GM19025 (cell line): Measurements from ENCODE around the gene SLC9A4.

Experiments used
- ATAC-seq: cut with Tn5 transposase; IDR thresholded peaks from one replicate; pipeline ENCODE4 v1.9.1; 2021; ENCODE audit warnings: mild to moderate bottlenecking, low read depth, moderate library complexity; ENCODE audit not compliant: unreplicated experiment

The SLC9A4 gene

DNA sequence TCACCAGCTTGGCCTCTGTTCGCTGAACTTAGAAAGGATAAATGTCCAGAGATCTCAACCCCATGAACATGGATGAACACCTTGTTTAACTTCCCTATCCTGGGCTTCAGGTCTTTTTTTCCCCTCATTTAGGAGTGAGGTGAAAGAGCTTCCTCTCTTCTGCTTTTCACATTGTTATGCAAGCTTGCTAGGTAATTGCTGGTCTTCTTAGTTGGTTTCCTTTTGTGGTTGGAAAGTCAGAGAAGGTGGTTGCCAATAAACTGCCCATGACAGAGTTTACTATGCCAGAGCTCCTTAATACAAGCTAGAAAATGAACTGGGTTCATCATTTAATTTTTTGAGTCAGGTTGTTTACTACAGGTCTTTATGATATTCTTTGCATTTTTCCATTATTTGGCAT, 16.6 kb downstream of the SLC9A4 start:
- ATAC-seq = no peak

DNA sequence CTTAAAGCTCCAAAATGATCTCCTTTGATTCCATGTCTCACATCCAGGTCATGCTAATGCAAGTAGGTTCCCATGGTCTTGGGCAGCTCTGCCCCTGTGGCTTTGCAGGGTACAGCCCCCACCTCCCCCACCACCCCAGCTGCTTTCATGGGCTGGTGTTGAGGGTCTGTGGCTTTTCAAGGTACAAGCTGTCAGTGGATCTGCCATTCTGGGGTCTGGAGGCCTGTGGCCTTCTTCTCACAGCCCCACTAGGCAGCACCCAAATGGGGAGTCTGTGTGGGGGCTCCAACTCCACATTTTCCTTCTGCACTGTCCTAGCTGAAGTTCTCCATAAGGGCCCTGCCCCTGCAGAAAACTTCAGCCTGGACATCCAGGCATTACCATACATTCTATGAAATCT, 19.0 kb downstream of the SLC9A4 start:
- no peak for ATAC-seq

- ATAC-seq = no peak
Observed at GRCh38 chr2:102494570-102494969, 21.5 kb downstream of the SLC9A4 start.

- no peak for ATAC-seq
Observed at GRCh38 chr2:102498414-102498813, 25.4 kb downstream of the SLC9A4 start.

GRCh38 chr2:102499558-102499957, 26.5 kb downstream of the SLC9A4 start:
- ATAC-seq = no peak

- no peak for ATAC-seq
Observed at GRCh38 chr2:102502576-102502975, 29.6 kb downstream of the SLC9A4 start.

DNA sequence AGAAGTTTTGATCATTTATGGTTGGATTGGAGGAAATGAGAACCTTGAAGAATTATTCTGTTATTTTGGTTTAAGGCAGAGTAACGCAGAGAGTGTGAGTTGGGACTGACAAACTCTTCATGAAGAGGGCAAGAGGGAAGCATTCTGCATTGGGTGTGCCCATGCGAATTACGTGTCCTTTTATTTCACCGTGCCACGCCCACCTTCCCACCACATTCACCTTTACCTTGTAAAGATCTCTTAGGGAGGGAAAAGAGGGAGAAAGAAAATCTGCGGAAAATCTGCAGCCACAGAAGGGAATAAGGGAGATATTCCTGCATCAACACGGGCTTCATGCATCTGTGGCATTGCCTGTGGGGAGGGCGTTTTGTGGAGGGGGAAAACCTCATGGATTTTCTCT, 31.8 kb downstream of the SLC9A4 start:
- ATAC-seq = no peak

DNA sequence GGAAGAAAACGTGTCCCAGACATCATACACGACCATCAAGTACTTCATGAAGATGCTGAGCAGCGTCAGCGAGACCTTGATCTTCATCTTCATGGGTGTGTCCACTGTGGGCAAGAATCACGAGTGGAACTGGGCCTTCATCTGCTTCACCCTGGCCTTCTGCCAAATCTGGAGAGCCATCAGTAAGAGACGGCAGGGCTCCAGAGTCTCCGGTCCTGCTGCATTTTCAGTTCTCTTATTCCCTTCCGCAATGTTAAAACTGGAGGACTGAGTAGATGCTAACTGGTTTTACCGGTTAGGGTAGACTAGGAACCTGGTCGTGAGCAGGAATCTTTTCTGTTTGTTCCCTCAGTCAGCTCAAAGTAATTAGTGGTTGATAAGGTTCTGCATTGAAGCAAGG, 32.3 kb downstream of the SLC9A4 start:
- no peak for ATAC-seq

DNA sequence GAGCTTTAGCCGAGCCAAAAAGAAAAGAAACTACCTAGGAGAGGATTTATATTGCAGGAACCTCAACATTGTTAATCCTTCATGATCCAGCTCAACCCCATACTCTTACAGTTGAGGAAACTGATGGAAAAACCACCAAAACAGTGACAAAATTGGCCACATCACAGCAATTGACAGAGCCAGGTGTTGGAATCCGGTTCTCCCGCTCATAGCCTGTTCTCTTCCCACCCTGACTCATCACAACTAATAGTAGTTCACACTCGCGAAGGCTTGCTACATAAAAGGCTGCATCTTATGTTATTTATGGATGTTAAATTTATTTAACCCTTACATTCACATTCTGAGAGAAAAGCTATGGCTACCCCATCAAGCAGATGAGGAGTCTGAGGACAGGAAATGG, 33.7 kb downstream of the SLC9A4 start:
- no peak for ATAC-seq

GRCh38 chr2:102508863-102509262, 35.8 kb downstream of the SLC9A4 start:
- ATAC-seq = no peak

DNA sequence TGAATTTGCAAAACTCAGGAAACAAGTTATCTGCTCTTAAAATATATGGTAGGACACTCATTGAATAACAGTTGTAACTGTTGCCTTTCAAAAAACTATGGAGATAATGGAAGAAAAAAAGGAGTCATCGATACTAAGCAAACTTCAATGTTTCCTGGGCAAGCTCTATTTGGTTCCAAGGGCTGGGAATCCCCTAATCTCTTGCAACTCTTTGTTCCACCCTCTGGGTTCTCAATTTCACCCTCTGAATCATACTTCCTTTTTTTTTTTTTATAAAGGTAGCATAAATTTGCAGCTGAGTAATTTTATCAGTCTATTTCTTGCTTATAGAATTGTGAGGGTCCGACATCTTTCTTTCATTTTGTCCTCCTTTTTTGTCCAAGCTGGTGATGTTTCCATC, 36.7 kb downstream of the SLC9A4 start:
- no peak for ATAC-seq

DNA sequence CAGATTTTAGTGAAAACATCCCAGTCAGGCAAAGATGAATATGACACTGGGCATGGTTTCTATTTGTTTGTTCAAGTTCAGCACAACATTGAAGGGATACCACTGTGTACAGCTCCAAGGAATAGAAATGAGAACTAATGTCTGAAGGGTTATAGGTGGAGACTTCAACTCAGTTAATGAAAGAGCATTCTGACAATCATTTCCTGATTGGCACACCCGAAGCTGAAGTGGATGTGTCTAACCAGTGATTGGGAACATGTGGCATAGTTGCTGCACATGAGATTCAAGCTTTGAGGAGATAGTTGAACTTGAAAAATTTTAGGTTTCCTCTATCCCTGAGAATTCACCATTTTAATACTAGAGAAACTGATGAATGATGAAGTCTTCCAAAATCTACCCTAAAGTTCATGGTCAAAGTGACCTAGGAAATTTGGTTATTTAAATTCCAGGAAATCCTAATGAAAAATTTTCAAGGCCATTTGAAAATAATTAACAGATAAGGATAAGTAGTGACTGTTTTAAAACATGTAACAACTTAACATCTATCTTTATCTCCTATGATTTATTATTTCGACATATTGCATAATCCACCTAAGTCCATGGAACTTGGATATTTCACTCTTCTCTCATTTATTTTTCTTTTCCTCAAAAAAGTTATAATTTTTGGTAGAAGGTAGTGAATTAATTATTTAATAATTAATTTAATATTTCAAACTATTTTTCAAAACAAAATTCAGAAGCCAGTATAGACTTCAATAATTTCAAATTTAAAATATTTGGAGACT, 38.0 kb downstream of the SLC9A4 start:
- no peak for ATAC-seq

DNA sequence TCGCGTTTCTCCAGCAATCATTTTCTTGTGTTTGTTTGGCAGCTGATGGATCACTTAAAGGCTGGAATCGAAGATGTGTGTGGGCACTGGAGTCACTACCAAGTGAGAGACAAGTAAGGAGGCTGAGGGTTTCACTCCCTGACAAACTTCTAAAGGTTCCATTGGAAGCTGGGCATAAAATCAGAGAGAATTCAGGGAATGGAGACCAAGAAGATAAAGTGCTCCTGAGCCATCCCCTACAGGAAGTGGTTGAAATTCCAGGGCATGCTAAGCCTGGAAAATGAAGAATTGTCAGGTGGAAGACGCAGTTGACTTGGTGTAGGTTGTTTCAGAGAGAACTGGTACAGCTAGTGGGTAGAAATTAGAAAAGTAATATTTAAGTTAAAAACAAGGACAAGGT, 39.1 kb downstream of the SLC9A4 start:
- ATAC-seq = no peak

DNA sequence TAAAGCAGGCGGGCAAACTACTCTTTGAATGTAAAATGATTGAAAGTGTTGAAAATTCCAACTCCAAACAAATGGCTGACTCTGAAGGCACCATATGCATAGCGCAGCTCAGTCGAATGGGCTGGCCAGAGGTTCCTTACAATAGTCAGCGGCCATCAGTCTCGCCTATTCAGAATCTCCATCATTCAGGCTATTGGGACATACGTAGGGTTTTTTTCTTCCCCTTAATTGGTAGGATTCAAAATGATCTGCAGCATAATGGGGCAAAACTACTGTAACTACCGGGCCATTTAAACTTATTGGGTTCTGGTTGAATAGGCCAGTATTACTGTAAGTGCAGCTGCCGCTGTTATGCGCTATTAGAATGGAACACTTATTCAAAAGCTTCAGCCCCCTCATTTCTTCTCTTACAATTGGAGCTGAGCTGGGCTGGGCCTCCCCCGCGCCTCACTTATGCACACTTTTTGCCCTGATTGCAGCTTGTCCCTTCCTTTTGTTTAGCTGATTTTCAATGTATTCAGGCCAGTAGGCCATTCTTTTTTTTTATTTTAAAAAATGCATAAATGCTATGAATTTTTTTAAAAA, 40.4 kb downstream of the SLC9A4 start:
- ATAC-seq = no peak

- no peak for ATAC-seq
Observed at GRCh38 chr2:102514061-102514785, 41.2 kb downstream of the SLC9A4 start.

DNA sequence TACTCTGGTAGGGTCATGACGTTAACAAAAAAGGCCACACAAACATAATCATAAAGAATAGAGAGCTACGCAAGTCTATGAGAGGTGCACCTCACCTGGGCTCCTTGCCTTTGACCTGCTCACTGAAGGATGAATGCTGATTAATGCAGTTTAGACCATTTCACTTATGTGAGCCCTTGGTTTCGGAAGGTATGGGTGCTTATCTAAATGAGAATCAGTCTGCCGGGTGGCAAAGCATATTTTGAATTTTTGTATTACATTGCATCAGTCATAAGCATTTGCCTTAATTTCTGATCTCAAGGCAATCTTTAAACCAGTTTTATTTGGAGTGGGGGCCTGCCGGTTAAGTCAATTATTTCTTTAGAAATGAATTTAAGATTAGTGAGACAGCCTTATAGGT, 42.8 kb downstream of the SLC9A4 start:
- ATAC-seq = no peak

DNA sequence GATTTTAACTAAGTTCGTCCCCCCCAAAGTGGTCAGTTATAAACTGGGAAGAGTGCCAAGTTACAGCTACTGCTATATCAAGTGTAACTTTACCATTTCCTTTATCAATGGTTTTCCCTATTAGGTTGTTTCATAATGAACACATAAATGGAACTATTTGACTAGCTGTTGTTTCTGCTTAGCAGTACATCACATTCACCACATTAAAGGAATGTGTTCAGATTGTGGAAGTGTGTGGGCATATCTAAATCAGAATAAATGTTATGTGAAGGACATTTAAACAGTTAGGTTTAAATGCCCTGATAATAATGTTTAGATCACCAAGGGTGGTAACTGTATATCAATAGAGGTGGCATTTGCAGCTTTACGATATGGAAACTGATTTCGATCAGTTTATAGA, 45.1 kb downstream of the SLC9A4 start:
- no peak for ATAC-seq

GRCh38 chr2:102520009-102520408, 47.0 kb downstream of the SLC9A4 start:
- ATAC-seq = no peak

DNA sequence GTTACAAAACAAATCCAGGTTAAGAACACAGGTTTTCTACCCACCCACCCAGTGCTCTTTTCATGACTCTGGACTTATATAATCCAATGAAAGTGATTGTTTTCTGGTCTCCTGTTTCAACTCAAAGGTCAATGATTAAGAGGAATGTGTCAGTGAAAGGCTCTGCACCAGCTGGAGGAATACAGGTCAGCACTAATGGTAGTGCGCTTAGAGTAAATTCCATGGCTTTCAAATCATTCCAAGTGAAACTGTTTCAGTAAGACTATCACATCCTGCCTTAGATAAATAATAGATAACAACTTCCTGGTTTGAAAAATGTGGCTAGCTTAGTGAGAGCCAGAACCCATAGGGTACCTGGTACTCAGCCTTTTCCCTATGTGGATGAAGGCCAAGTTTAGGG, 47.8 kb downstream of the SLC9A4 start:
- no peak for ATAC-seq

DNA sequence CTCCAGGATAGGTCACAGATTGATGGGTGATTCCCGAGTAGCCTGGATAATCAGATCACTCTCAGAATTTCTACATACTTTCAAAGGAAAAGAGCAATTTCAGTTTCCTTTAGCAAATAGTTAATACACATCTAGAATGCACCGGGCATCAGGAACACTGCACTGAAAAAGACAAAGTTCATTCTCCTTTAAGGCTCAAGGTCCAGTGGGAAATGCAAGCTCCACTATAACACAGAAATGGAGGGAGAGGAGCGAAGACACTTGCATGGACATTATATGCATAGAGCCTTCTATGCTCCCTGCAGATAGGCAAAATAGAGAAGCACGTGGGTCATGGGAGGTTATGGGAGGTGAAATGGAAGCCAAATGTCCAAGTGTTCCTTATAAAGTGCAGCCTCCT, 49.1 kb downstream of the SLC9A4 start:
- ATAC-seq = no peak

DNA sequence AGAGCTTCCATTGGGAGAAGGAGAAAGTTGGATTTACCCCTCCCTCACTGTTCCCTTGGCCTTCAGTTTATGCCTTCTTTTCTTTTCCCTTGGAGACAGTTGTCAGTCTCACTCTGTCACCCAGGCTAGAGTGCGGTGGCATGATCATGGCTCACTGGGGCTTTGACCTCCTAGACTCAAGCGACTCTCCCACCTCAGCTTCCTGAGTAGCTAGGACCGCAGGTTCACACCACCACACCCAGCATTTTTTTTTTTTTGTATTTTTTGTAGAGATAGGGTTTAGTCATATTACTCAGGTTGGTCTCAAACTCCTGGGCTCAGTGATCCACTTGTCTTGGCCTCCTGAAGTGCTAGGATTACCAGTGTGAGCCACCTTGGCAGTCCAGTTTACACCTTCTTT, 49.9 kb downstream of the SLC9A4 start:
- no peak for ATAC-seq

GRCh38 chr2:102523651-102524050, 50.6 kb downstream of the SLC9A4 start:
- ATAC-seq = no peak
